ENCODE data around the gene SLC5A1.
A peak's percentile ranks its signal among the peaks of the same experiment; 100 is the strongest.
"Not testable (repeated sequence)": the region's sequence is repeated elsewhere in the genome, so short reads cannot be mapped to it uniquely, and the experiment has no call there.

Gene SLC5A1

DNA sequence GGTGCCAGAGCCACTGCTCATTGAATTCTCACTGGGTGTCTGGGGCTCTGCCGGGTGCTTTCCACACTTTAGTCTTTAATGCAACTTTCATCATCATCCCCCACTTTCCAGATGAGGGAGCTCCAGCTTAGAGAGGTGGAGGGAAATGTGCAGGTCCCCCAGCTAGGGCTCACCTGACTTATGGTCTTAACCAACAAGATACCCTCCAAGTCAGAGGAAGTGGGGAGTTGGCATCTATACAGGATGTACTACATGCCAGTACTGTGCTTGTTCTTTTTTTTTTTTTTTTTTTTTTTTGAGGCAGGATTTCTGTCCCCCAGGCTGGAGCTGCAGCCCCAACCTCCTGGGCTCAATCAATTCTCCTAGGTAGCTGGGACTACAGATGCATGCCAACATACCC is 89.7 kb downstream of the SLC5A1 start:
- DNase-seq (ENCODE audit: low read depth, low spot score), result peak; percentile 77
- no peak overlapping the region for H3K4me3 ChIP-seq (ENCODE audit: low read length)

DNA sequence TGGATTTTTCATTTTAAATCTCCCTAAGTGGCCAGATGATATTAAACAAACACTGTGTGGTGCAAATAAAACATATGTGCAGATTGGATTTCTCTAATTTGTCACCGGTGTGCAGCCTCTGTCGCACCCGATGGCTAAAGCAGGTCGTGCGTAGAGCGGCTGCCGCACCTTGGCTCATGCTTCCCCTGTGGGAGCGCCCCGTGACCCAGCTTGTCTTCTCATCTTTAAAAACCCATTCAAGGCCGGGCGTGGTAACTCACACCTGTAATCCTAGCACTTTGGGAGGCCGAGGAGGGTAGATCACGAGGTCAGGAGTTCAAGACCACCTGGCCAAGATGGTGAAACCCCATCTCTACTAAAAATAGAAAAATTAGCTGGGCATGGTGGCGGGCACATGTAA is 91.7 kb downstream of the SLC5A1 start:
- DNase-seq (ENCODE audit: low read depth, low spot score); H3K4me3 ChIP-seq (ENCODE audit: low read length): not testable (repeated sequence)

DNA sequence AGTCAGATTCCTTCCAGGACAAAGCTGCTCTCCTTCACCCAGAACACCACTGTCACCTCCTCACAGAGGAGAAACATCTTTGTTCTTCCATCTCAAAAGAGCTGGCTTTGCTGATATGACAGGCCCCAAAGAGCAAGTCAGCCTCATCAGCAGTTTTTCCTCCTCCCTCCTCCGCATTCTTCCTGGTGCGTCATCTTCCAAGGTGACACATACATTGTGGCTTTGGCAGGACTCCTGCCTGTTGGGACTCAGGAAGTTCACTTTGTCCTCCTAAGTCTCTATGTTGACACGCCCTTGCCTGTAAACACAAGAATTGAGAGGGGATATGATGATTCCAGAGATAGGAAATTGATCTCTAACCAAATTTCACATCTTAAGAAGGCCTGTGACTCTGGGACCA is 92.9 kb downstream of the SLC5A1 start:
- not testable (repeated sequence) for H3K4me3 ChIP-seq (ENCODE audit: low read length); DNase-seq (ENCODE audit: low read depth, low spot score)

DNA sequence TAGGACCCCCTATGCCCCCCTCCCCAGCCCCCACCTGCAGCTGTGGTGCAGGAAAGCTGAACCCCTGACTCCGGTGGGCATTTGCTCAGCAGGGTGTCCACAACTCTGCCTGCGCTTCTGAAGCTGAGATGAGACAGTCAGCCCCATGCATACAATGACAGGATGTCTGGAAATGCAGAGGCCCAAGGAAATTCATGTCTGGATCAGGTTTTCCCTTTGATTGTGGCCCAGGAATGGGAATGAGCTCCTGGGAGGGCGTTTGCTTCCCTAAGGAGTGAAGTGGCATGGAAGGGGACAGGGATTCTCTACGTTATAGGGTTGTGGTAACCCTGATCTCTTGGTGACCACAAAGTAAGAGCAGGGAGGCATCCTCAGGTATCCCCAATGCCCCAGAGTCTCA is 93.8 kb downstream of the SLC5A1 start:
- DNase-seq (ENCODE audit: low read depth, low spot score); H3K4me3 ChIP-seq (ENCODE audit: low read length): not testable (repeated sequence)

DNA sequence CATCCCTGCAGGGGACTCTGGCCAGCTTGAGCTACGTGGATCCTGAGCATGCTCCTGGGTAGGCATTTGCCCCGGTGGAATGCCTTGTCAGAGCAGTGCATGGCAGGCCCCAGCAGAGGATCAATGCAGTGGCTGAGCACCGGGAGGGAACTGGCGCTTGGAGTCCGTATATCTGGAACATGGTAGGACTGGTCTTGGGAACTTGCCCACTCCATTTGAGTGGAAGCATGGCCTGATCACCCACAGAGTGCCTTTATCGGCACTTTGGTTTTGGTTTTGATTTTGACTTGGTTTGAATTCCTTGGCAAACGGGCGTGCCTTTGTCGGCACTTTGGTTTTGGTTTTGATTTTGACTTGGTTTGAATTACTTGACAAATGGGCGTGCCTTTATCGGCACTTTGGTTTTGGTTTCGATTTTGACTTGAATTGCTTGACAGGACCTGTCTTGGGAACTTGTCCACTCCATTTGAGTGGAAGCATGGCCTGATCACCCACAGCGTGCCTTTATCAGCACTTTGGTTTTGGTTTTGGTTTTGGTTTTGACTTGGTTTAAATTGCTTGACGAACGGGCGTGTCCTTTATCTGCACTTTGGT is 94.8 kb downstream of the SLC5A1 start:
- DNase-seq (ENCODE audit: low read depth, low spot score), result peak; percentile 86
- peak overlapping the region; percentile 68 for H3K4me3 ChIP-seq (ENCODE audit: low read length)

DNA sequence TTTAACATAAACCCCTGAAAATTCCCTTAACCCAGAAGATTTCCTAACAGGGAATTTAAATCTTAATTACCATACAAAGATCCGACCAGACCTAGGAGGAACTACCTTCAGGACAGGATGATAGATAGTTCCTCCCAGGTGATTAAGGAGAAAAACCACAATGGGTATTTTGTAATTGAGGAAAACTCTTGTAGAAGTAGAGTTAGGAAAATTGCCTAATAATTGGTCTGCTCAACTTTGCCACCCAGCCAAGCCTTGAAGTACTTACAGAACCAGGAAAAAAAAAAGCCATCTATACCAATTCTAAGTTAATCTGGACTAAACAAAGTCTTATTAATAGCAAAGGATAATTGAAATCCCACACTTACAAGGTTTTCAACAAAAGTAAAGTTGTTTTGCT is 95.5 kb downstream of the SLC5A1 start:
- not testable (repeated sequence) for H3K4me3 ChIP-seq (ENCODE audit: low read length); DNase-seq (ENCODE audit: low read depth, low spot score)

DNA sequence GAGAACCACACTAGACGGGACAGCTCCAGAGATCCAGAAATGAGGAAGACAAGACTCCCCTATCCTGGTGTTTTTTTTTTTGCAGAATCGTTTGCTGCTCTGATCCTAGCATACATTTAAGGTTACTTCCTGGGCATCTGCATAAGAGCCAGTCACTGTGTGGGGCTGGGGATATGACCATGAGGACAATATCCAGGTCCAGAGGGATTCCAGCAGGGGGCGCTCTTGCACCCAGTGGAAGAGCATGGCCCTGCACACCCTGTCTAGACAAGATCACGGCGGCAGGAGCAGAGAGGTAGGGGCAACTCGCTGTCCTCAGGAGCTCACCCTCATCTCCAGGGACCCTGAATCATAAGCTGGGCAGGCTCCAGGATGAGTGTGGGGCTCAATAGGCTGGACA is 97.6 kb downstream of the SLC5A1 start:
- DNase-seq (ENCODE audit: low read depth, low spot score), result not testable (repeated sequence)

DNA sequence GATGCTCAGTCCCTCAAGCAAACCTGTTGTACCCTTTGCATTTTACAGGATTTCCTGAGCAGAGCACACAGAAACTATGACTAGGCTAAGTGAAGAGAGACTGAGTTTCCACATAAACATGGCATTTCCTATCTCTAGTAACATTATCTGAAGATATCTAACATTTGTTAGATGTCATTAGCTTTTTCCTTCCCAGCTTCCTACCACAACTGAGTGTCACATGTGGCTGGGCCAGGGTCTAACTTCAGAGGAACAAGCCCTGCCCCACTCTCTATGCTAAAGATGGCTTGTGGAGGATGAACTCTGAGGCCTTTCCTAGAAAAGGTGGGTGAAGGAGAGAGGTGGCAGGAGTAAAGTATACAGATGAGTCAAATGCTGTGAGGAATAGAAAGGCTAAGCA is 99.5 kb downstream of the SLC5A1 start:
- H3K4me3 ChIP-seq (ENCODE audit: low read length), result no peak overlapping the region
- DNase-seq (ENCODE audit: low read depth, low spot score), result no peak

More for the DNA sequence above, 97.6 kb downstream of the SLC5A1 start:
- not testable (repeated sequence) for H3K4me3 ChIP-seq (ENCODE audit: low read length)

DNA sequence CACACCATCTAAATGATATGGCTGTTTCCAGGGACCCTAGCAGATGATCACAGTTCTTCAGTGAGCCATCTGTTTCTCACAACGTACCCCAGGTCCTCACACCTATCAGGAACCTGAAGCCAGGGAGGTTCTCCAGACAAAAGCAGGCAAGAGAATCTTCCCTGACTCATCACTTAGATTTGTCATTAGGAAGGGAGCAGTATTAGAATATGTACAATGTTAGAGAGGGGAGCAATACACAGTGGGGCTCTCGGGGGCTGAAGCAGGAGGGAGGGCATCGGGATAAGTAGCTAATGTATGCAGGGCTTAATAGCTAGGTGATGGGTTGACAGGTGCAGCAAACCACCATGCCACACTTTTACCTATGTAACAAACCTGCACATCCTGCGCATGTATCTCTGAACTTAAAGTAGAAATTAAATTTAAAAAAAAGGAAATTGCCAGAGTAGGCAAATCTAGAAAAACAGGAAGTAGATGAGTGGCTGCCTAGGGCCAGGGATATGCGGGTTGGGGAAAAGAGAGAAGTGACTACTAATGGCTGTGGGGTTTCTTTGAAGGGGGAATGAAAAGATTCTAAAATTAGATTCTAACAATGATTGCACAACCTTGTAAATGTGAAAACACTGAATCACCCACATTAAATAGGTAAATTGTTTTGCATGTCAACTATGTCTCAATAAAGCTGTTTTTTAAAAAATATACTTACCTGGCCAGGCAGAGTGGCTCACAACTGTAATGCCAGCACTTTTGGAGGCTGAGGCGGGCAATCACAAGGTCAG is 101.6 kb downstream of the SLC5A1 start:
- DNase-seq (ENCODE audit: low read depth, low spot score), result no peak
- H3K4me3 ChIP-seq (ENCODE audit: low read length), result no peak overlapping the region

DNA sequence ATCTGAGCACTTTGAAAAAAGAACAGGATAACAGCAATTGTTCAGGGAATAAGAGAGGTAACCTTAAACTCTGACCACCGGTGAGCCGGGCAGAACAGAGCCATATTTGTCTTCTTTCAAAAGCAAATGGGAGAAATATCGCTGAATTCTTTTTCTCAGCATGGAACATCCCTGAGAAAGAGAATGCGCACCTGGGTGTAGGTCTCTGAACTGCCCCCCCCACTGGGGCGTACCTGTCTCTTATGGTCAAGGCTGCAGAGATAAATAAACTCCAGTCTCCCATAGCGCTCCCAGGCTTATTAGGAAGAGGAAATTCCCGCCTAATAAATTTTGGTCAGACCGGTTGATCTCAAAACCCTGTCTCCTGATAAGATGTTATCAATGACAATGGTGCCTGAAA is 104.1 kb downstream of the SLC5A1 start:
- DNase-seq (ENCODE audit: low read depth, low spot score); H3K4me3 ChIP-seq (ENCODE audit: low read length): not testable (repeated sequence)

DNA sequence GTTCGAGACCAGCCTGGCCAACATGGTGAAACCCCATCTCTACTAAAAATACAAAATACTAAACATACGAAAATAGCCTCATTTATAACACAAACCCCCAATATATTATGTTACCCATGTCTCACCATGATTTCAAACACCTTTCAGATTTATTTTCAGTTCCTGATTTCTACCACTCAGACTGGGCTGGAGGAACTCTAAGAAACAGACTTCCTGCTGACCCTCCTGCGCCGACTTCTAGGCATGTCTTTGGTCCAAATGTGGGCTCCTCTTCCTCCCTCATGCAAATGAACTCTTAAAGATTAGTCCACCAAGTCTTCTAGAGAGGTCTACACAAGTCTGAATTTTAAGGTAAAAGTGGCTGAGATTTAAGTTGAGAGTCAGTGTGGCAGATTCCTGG is 105.3 kb downstream of the SLC5A1 start:
- not testable (repeated sequence) for DNase-seq (ENCODE audit: low read depth, low spot score)

DNA sequence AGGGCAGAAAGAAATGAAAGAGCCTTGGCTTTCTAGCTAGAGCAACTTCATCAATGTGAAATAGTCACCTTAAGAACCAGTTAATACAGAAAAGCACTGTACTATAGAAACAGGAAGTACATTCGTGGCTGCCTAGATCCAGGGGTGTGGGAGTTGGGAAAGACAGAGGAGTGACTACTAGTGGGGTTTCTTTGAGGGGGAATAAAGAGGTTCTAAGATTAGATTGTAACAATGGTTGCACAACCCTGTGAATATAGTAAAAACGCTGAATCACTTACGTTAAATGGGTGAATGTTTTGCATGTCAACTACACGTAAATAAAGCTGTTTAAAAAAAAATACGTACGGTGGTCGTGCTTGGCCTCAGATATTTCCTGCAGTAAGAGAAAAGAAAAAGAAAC is 107.6 kb downstream of the SLC5A1 start:
- not testable (repeated sequence) for DNase-seq (ENCODE audit: low read depth, low spot score); H3K4me3 ChIP-seq (ENCODE audit: low read length)

More for the DNA sequence above, 105.3 kb downstream of the SLC5A1 start:
- not testable (repeated sequence) for H3K4me3 ChIP-seq (ENCODE audit: low read length)

DNA sequence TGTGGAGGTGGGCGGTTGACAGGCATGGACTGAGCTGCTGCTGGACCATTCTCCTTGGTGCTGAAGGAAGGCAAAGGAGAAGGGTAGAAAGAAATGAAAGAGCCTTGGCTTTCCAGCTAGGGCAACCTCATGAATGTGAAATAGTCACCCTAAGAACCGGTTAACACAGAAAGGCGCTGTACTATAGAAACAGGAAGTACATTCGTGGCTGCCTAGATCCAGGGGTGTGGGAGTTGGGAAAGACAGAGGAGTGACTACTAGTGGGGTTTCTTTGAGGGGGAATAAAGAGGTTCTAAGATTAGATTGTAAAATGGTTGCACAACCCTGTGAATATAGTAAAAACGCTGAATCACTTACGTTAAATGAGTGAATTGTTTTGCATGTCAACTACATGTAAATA is 108.6 kb downstream of the SLC5A1 start:
- not testable (repeated sequence) for DNase-seq (ENCODE audit: low read depth, low spot score)

DNA sequence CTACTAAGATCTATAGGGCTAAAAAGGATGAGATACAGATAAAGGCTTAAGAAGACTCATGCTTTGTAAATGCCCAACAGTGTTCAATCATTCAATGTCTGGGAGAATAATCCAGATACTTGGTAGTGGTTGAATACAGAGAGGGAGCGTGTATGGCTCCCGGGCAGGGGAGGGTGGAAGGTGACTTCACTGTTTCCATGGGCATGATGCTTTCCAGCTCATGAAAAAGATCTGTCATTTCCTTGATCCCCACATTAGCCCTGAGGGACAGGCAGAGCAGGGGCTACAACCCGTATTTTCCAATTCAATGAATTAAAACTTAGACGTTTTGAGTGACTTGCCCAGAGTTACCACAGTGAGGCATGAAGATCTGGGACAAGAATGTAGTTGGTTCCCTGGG is 111.7 kb downstream of the SLC5A1 start:
- not testable (repeated sequence) for DNase-seq (ENCODE audit: low read depth, low spot score); H3K4me3 ChIP-seq (ENCODE audit: low read length)

More for the DNA sequence above, 108.6 kb downstream of the SLC5A1 start:
- H3K4me3 ChIP-seq (ENCODE audit: low read length), result not testable (repeated sequence)

DNA sequence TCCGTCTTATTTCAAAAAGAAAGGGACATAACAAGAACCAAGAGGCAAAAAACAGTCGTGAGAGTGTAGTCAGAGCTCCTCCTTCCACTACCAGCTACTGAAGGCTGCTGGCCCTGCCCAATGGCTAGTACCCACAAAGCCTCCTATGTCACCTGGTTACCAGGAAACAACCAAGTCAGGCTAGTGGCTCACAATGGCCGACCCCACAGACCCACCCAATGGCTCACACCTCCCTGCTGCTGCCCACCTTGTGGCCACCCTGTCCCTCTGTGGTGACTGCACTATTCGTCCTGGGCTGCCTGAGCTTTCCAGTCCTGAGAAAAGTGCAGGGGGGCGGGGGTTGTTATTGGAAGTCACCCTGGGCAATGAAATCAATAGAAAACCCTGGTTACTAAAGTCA is 114.6 kb downstream of the SLC5A1 start:
- H3K4me3 ChIP-seq (ENCODE audit: low read length); DNase-seq (ENCODE audit: low read depth, low spot score): not testable (repeated sequence)

DNA sequence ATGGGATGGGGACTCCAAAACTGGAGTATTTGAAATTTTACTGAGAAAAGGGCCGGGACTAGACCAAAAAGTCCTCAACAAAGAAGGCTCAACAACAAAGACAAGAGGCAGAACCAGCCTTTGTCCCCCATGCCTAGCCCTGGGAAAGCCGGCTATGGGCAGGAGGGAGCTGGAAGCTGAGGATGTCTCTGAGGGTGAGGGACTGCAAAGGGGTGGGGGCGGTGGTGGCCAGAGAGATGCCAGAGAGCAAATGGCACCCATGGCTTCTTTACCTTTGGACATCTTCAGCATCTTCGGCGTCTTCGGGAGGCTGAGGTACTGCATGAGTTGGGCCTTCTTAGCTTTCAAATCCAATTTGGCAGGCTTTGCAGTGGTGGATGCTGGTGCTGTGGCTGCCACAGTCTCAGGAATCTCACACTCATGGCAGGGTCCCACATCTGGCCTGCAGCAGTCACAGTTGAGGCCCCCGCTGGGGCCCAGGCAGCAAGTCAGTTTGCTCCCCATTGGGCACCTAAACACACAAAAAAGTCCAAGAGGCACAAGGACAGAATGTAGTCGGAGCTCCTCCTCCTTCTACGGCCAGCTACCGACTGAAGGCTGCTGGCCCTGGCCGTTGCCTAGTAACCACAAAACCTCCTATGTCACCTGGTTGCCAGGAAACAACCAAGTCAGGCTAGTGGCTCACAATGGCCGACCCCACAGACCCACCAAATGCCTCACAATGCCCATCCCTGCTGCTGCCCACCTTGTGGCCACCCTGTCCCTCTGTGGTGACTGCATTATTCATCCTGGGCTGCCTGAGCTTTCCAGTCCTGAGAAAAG is 115.9 kb downstream of the SLC5A1 start, which contains the start of gene C22orf42:
TSS of gene C22orf42 (minus strand) at position 592 of the 822 bp plus-strand sequence. CDS start at position 504, 88 bp downstream.
- no peak for DNase-seq (ENCODE audit: low read depth, low spot score)
- no peak within 1 kb of the TSS for H3K4me3 ChIP-seq (ENCODE audit: low read length)

DNA sequence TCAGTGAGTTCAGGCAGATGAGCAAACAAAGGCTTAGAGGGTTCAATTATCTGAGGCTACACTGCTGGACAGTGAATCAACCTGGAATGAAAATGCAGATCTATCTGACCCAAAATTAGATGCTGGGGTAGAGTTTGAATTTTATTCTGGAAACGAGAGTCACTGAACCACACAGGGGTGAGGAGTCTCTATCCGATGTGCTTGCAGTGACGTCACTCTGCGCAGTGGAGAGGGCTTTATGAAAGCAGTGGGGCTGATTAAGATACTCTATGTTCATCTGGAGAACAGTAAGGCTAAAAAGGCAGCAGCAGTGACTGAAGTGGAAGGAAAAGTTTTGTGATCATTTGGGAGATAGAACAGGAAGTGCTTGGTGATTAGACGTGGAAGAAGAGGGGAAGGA is 117.3 kb downstream of the SLC5A1 start:
- H3K4me3 ChIP-seq (ENCODE audit: low read length); DNase-seq (ENCODE audit: low read depth, low spot score): not testable (repeated sequence)

Data from Jurkat, Clone E6-1 (cell line).